HG03097 (cell line): Measurements from ENCODE around the gene PTPRJ.
A peak's percentile ranks its signal among the peaks of the same experiment; 100 is the strongest.

Experiments used
- ATAC-seq: cut with Tn5 transposase; IDR thresholded peaks from one replicate; pipeline ENCODE4 v1.9.1; 2021; ENCODE audit not compliant: unreplicated experiment, low FRiP score

The PTPRJ gene

DNA sequence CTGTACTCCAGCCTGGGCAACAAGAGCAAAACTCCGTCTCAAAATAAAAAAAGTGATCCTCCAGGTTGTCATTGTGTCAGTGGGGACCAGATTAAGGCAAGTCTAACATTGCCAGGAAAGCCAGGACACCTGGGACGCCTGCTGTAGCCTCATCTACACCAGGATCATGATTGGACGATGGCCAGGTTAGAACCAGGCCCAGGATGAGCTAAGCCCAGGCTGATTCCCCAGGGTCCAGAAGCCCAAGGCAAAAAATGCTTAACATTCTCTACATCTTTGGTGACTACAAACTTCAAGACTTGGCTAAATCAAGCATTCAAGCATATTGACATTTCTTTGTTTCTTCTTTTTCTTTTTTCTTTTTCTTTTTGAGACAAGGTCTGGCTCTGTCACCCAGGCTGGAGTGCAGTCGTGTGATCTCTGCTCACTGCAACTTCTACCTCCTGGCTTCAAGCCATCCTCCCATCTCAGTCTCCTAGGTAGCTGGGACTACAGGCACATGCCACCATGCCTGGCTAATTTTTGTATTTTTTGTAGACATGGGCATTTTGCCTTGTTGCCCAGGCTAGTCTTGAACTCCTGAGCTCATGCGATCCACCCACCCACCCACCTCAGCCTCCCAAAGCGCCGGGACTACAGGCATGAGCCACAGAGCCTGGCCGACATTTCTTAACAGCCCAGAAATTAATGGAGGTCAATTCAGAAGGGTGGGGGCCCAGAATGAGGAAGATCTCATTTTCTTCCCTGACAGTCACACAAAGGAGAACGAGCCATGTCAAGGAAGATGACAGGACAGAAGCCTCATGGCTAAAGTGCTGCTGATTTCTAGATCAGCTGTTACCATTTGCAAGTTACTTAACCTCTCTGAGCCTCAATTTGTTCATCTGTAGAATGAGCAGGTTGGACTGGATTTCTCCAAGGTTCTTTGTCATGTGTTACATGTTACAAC is 12.5 kb upstream of the PTPRJ start:
- ATAC-seq = no peak

DNA sequence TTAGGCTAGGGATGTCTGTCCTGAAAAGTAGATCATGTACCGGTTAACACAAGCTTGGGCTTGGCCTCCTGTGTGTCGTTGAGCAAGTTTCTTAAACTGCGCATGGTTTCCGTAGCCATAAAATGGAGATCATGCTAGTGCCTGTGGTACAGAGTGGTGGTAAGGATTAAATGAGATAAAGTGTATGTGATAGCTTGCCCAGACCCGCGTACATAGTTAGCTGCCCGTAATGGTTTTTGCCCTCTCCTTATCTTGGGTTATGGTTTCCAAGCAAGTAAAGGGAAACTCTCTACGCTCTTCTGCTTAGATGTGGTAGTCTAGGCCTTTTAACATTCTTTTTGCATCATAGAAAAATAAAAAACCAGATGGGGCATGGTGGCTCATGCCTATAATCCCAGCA is 11.0 kb upstream of the PTPRJ start:
- ATAC-seq = no peak

DNA sequence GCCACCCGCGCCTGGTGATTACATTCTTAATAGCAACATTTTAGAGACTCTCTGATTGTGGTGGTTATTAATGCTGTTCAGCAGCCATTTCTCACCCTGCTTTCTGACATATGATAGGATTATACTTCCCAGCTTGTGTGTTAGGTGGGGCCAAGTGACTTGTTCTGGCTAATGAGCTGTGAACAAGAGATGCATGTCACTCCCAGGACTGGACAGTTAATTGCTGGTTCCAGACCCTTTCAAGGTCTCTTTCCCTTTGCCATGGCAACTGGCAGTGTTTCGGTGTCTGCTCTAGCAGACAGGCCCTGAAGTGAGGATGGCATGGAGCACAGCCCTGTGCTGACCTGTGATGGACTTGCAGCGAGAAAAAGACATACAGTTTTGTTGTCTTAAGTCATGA is 8.9 kb upstream of the PTPRJ start:
- no peak for ATAC-seq

- no peak for ATAC-seq
Measured at GRCh38 chr11:47973173-47973572, 7.2 kb upstream of the PTPRJ start.

GRCh38 chr11:47976931-47977330 is 3.4 kb upstream of the PTPRJ start:
- no peak for ATAC-seq

GRCh38 chr11:47977623-47978022 is 2.7 kb upstream of the PTPRJ start:
- ATAC-seq = no peak

DNA sequence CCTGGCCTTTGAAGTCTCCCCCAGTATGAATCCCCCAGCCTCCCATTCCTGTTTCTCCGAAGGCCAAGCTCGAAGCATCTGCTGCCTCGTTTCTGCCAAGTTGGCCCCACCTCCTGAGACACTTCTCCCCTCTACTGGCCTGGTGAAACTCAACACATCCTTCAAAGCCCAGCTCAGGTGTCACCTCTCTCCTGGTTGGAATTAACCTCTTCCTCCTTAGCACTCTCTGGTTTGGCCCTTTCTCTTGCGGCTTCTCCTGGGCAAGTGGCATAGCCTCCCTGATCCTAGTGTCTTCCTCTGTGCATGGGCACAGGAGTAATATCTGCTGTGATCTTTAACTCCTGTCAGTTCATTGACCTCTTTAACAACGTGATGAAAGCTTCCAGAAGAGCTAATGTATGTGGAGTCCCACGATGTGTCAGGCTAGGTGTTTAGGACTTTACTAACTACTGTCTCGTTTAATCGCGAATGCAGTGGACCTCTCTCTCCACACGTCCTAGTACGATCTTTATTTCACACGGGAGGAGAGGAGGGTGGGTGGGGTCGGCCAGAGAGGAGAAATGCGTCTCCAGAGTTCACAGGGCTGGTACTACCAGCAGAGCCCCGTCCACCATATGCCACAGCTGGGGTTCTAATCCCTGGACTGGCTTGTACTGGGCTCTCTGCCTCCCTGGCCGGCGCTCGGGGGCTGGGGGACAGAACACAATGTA is 826 bp upstream of the PTPRJ start:
- no peak for ATAC-seq

DNA sequence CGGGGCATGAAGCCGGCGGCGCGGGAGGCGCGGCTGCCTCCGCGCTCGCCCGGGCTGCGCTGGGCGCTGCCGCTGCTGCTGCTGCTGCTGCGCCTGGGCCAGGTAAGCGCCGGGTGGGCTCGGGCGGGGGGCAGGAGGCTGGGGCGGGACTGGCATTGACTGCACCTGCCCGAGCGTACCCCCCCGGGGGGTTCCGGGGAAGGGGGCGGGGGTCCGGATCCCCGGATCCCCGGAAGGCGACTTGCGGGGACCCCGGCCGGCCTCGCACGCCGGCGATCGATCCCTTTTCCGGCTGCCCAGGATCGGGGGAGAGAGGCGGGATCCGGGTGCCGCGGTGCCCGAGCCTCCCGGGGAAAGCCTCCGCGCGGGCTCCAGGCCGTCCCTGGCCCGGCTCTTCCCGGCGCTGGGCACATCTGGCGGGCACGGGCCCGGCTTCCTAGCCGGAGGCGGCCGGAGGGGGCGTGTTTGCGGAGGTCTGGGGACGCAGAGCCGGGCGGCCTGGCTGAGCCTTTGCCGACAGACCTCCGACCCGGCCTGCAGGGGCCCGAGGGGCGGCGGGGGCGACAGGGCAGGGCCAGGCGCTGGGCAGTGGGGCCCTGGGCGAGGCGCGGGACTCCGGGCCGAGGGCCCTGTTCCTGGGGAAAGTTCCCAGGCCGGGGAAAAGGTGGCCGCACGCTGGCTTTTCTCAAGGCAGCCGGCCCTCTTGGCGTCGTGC is 705 bp downstream of the PTPRJ start:
- ATAC-seq = peak; percentile 47

DNA sequence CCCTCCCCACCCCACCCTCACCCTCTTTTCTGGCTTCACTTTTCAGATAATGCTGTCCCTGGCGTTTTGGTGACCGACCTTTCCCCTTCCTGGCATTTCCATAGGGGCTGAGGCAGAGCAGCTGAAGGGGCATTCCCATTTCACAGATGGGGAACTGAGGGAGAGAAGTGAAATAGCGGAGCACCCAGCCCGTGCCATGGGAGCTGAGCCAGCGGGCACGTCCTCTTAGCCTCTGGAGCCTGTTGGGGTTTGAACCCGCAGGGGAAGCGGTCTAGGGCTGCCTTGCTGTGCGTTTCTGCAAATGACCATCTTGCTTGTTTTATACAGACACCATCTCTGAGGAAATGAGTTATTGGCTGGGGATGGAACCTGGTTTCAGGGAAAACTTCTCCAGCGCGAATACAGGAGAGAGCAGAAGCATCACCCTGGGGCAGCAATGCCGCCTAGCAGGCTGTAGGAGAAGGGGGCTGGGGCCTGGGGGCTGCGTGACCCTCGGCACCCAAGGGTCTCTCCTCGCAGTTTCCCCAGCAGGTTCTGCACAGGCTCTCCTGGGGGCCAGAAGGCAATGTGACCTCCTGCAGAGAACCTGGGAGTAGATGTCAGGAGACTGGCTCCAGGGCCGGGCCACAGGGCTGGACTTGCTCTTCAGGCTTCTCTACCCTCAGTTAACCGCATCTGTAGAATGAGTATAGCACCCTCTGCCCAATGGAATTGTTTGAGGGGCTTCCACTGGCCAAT is 1.5 kb downstream of the PTPRJ start:
- ATAC-seq = no peak

DNA sequence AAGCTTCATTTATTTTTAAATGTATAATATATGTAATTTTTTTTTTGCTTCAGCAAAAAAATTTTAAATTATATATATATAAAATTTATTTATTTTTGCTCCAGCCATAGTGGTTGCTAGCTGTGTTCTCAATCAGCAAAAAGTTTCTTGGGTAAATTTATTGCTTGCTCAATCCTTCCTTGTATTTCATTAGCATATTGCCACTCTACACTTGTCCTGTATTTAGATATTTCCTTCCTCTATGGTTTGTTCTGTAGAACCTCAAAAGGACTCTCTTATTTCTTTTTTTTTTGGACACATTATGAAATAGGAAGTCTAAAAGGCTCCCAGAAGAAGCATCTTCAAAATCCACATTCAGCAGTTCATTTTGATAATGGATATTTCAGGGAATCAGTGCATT is 2.3 kb downstream of the PTPRJ start:
- no peak for ATAC-seq

GRCh38 chr11:47983464-47984397 is 3.4 kb downstream of the PTPRJ start:
- no peak for ATAC-seq

- ATAC-seq = no peak
Measured at GRCh38 chr11:47986219-47986618, 5.9 kb downstream of the PTPRJ start.

DNA sequence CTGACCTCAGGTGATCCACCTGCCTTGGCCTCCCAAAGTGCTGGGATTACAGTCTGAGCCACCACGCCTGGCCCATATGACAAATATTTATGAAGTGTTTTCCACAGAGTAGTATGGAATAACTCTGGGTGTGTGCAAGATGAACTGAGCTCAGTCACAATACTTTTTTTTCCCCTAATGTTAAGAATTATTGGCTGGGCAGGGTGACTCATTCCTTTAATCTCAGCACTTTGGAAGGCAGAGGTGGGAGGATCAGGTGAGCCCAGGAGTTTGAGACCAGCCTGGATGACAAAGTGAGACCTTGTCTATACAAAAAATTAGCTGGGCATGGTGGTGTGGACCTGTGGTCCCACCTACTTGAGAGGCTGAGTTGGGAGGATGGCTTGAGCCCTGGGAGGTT is 6.4 kb downstream of the PTPRJ start:
- no peak for ATAC-seq

DNA sequence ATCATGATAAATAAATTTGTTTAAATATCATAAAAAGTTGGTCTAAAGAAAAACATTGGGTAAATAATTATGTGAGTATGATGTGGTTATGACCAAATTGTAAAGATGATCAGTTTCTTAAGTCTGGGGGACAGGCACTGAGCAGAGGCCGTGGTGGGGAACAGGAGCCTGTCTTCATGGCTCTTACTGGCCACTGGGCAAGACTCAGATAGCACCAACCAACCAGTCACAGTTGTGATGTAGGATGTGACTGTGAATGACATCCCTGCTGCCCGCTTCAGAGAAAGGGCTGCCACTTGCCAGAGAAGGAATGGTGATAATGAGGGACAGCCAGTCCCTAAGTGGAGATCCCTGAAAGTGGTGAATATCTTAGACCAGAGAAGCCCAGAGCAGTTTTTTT is 7.0 kb downstream of the PTPRJ start:
- ATAC-seq = no peak

- no peak for ATAC-seq
Measured at GRCh38 chr11:47987781-47988180, 7.4 kb downstream of the PTPRJ start.

- no peak for ATAC-seq
Measured at GRCh38 chr11:47989779-47990178, 9.4 kb downstream of the PTPRJ start.

- no peak for ATAC-seq
Measured at GRCh38 chr11:47991266-47991830, 11.0 kb downstream of the PTPRJ start.

DNA sequence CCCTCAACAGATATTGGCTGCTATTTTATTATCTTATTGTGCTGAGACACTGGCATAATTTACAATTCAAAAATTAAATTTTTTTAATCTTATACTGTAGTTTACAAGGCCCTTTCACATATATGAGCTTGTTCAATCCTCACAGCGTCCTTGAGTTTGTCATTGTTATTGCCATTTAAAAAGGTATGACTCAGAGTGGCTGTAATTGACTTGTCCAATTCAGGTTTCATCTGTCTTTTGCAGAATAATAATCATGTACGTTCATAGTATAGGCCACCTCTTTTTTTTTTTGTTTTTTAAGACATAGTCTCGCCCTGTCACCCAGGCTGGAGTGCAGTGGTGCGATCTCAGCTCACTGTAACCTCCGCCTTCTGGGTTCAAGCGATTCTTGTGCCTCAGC is 11.5 kb downstream of the PTPRJ start:
- no peak for ATAC-seq
